WTC11 (cell line): Measurements from ENCODE around the gene OTOGL. TPM values are rescaled to one million over a fixed set of nuclear protein-coding genes. Genes with fewer than 3 reads are reported as not detected.

Source experiments
- ATAC-seq: fragments of 200-7000 bp; cut with Tn5 transposase; 2 replicates; pipeline ENCODE4 v1.10.0; 2021; ENCODE audit warnings: mild to moderate bottlenecking, moderate library complexity
- CTCF ChIA-PET: fragments of 300-600 bp; sonication (Branson Sonifier 250); formaldehyde crosslinking; loops from one replicate; lab custom pipeline; 2021; ENCODE audit warnings: antibody characterized with exemption; lab: Charles Lee
- POLR2A ChIA-PET: fragments of 350-600 bp; sonication (Branson Sonifier 250); formaldehyde crosslinking; loops from one replicate; lab custom pipeline; 2021; ENCODE audit warnings: antibody characterized with exemption; lab: Charles Lee
- DNase-seq: peaks from one replicate; pipeline ENCODE4 v3.0.0; 2021; ENCODE audit warnings: low spot score
- H3K27ac Mint-ChIP-seq: 2 replicates; pipeline ENCODE4 v1.8.0; 2021; ENCODE audit warnings: mixed read lengths
- H3K27me3 Mint-ChIP-seq: 2 replicates; pipeline ENCODE4 v1.8.0; 2021; ENCODE audit warnings: low read depth, mild to moderate bottlenecking, moderate library complexity, mixed read lengths
- H3K36me3 Mint-ChIP-seq: 2 replicates; pipeline ENCODE4 v1.8.0; 2021; ENCODE audit warnings: mixed read lengths
- H3K4me1 Mint-ChIP-seq: 2 replicates; pipeline ENCODE4 v1.8.0; 2022; ENCODE audit warnings: mixed read lengths
- H3K4me3 Mint-ChIP-seq: 2 replicates; pipeline ENCODE4 v1.8.0; 2021; ENCODE audit warnings: mild to moderate bottlenecking, moderate library complexity, mixed read lengths
- H3K9me3 Mint-ChIP-seq: 2 replicates; pipeline ENCODE4 v1.8.0; 2021; ENCODE audit warnings: mixed read lengths
- CREM ChIP-seq: sonication (generic); formaldehyde crosslinking; IDR thresholded peaks from 2 replicates; pipeline ENCODE4 v1.8.1; 2022; ENCODE audit warnings: mild to moderate bottlenecking, missing genetic modification reagents, moderate library complexity
- E2F4 ChIP-seq: sonication (generic); formaldehyde crosslinking; IDR thresholded peaks from 2 replicates; pipeline ENCODE4 v1.8.1; 2022; ENCODE audit warnings: low read depth, mild to moderate bottlenecking, moderate library complexity, missing genetic modification reagents, borderline replicate concordance
- FOXJ3 ChIP-seq: sonication (generic); formaldehyde crosslinking; IDR thresholded peaks from 2 replicates; pipeline ENCODE4 v1.9.0; 2021; ENCODE audit warnings: missing genetic modification reagents, mild to moderate bottlenecking, borderline replicate concordance
- KAT7 ChIP-seq: sonication (generic); formaldehyde crosslinking; IDR thresholded peaks from 2 replicates; pipeline ENCODE4 v1.8.1; 2023; ENCODE audit warnings: missing genetic modification reagents, mild to moderate bottlenecking, borderline replicate concordance
- MAX ChIP-seq: sonication (generic); formaldehyde crosslinking; IDR thresholded peaks from 2 replicates; pipeline ENCODE4 v1.8.0; 2022; ENCODE audit warnings: mild to moderate bottlenecking, missing genetic modification reagents
- MXD4 ChIP-seq: fragments of 250-450 bp; sonication (Bioruptor Pico); IDR thresholded peaks from 2 replicates; pipeline ENCODE4 v1.8.0; 2021; ENCODE audit warnings: mild to moderate bottlenecking, moderate library complexity, borderline replicate concordance
- NR1H2 ChIP-seq: sonication (generic); formaldehyde crosslinking; IDR thresholded peaks from 2 replicates; pipeline ENCODE4 v1.9.0; 2021; ENCODE audit warnings: mild to moderate bottlenecking, moderate library complexity, missing genetic modification reagents
- NR3C1 ChIP-seq: sonication (generic); formaldehyde crosslinking; conservative IDR thresholded peaks from 2 replicates; pipeline ENCODE4 v1.8.1; 2023; ENCODE audit warnings: low read depth, mild to moderate bottlenecking, missing genetic modification reagents
- ZNF512 ChIP-seq: sonication (generic); formaldehyde crosslinking; IDR thresholded peaks from 2 replicates; pipeline ENCODE4 v1.8.1; 2022; ENCODE audit warnings: missing genetic modification reagents, borderline replicate concordance
- ZNF671 ChIP-seq: fragments of 250-450 bp; sonication (Bioruptor Pico); IDR thresholded peaks from 2 replicates; pipeline ENCODE4 v1.8.0; 2021; ENCODE audit warnings: mild to moderate bottlenecking
- total RNA-seq: library from RNA; stranded (reverse); gene quantifications from 3 replicates; pipeline ENCODE4 v1.2.3, GENCODE V29; 2021
- TF ChIP-seq, protein P1 (sequence below): fragments of 250-450 bp; sonication (Bioruptor Pico); IDR thresholded peaks from 2 replicates; pipeline ENCODE4 v1.9.0; 2021; ENCODE audit warnings: mild to moderate bottlenecking
- TF ChIP-seq, protein P2 (sequence below): sonication (generic); formaldehyde crosslinking; IDR thresholded peaks from 2 replicates; pipeline ENCODE4 v1.8.1; 2022; ENCODE audit warnings: mild to moderate bottlenecking, moderate library complexity, missing genetic modification reagents
- TF ChIP-seq, protein P3 (sequence below): sonication (generic); formaldehyde crosslinking; IDR thresholded peaks from 2 replicates; pipeline ENCODE4 v1.8.0; 2023; ENCODE audit warnings: mild to moderate bottlenecking, missing genetic modification reagents
- TF ChIP-seq, protein P4 (sequence below): sonication (generic); formaldehyde crosslinking; IDR thresholded peaks from 2 replicates; pipeline ENCODE4 v1.8.1; 2022; ENCODE audit warnings: mild to moderate bottlenecking, missing genetic modification reagents, moderate library complexity, borderline replicate concordance
- TF ChIP-seq, protein P5 (sequence below): sonication (generic); formaldehyde crosslinking; IDR thresholded peaks from 2 replicates; pipeline ENCODE4 v1.8.0; 2022; ENCODE audit warnings: mild to moderate bottlenecking, missing genetic modification reagents
- TF ChIP-seq, protein P6 (sequence below): sonication (generic); formaldehyde crosslinking; conservative IDR thresholded peaks from 2 replicates; pipeline ENCODE4 v1.8.1; 2023; ENCODE audit warnings: mild to moderate bottlenecking, low read depth, missing genetic modification reagents, moderate library complexity
- TF ChIP-seq, protein P7 (sequence below): sonication (generic); formaldehyde crosslinking; IDR thresholded peaks from 2 replicates; pipeline ENCODE4 v1.8.1; 2023; ENCODE audit warnings: mild to moderate bottlenecking, moderate library complexity, missing genetic modification reagents

OTOGL gene
- total RNA-seq, 1 experiment from 2014 or later, result 0.55 TPM

DNA sequence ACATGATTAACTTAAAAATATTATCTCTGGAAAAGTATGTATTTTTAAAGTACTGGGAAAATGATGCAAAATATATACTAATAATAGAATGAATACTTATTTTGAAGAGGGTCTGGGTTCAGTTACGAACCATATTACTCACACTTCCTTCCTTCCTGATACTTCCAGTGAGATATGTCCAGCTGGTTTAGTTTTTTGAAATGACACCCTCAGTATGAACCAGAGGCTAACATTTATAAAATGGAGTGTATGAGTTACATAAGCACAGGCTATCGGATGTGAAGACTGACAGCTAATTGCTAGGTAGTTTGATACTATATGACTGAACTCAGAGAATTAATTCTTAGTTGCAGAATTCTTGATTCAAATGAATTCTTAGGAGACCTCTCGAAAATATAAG, 122.9 kb downstream of the OTOGL start:
- no peaks in the 10 kb centered on the region for H3K36me3 Mint-ChIP-seq
- no peaks in the 10 kb centered on the region for H3K27me3 Mint-ChIP-seq
- POLR2A ChIA-PET, result no interaction called here
- ATAC-seq (no peak), DNase-seq (no peak)
- H3K9me3 Mint-ChIP-seq, result no peaks in the 10 kb centered on the region
- CTCF ChIA-PET, result no interaction called here
- H3K27ac Mint-ChIP-seq, result no peak overlapping the region
- no peak overlapping the region for H3K4me3 Mint-ChIP-seq
- peaks cover 9% of the 10 kb centered on the region for H3K4me1 Mint-ChIP-seq
- TF ChIP-seq ZNF671 (CRISPR knock-in tag) (no peak), KAT7 (CRISPR knock-in tag) (no peak), NR1H2 (CRISPR knock-in tag) (no peak), NR3C1 (CRISPR knock-in tag) (no peak), CREM (CRISPR knock-in tag) (no peak), MXD4 (CRISPR knock-in tag) (no peak), ZNF512 (CRISPR knock-in tag) (no peak), MAX (CRISPR knock-in tag) (no peak), FOXJ3 (no peak), E2F4 (CRISPR knock-in tag) (no peak)
- TF ChIP-seq, protein P1, sequence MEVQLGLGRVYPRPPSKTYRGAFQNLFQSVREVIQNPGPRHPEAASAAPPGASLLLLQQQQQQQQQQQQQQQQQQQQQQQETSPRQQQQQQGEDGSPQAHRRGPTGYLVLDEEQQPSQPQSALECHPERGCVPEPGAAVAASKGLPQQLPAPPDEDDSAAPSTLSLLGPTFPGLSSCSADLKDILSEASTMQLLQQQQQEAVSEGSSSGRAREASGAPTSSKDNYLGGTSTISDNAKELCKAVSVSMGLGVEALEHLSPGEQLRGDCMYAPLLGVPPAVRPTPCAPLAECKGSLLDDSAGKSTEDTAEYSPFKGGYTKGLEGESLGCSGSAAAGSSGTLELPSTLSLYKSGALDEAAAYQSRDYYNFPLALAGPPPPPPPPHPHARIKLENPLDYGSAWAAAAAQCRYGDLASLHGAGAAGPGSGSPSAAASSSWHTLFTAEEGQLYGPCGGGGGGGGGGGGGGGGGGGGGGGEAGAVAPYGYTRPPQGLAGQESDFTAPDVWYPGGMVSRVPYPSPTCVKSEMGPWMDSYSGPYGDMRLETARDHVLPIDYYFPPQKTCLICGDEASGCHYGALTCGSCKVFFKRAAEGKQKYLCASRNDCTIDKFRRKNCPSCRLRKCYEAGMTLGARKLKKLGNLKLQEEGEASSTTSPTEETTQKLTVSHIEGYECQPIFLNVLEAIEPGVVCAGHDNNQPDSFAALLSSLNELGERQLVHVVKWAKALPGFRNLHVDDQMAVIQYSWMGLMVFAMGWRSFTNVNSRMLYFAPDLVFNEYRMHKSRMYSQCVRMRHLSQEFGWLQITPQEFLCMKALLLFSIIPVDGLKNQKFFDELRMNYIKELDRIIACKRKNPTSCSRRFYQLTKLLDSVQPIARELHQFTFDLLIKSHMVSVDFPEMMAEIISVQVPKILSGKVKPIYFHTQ (CRISPR knock-in tag), result no peak
- TF ChIP-seq, protein P2, sequence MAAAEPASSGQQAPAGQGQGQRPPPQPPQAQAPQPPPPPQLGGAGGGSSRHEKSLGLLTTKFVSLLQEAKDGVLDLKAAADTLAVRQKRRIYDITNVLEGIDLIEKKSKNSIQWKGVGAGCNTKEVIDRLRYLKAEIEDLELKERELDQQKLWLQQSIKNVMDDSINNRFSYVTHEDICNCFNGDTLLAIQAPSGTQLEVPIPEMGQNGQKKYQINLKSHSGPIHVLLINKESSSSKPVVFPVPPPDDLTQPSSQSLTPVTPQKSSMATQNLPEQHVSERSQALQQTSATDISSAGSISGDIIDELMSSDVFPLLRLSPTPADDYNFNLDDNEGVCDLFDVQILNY (CRISPR knock-in tag), result no peak
- TF ChIP-seq, protein P3, sequence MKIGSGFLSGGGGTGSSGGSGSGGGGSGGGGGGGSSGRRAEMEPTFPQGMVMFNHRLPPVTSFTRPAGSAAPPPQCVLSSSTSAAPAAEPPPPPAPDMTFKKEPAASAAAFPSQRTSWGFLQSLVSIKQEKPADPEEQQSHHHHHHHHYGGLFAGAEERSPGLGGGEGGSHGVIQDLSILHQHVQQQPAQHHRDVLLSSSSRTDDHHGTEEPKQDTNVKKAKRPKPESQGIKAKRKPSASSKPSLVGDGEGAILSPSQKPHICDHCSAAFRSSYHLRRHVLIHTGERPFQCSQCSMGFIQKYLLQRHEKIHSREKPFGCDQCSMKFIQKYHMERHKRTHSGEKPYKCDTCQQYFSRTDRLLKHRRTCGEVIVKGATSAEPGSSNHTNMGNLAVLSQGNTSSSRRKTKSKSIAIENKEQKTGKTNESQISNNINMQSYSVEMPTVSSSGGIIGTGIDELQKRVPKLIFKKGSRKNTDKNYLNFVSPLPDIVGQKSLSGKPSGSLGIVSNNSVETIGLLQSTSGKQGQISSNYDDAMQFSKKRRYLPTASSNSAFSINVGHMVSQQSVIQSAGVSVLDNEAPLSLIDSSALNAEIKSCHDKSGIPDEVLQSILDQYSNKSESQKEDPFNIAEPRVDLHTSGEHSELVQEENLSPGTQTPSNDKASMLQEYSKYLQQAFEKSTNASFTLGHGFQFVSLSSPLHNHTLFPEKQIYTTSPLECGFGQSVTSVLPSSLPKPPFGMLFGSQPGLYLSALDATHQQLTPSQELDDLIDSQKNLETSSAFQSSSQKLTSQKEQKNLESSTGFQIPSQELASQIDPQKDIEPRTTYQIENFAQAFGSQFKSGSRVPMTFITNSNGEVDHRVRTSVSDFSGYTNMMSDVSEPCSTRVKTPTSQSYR, result no peak
- TF ChIP-seq, protein P4, sequence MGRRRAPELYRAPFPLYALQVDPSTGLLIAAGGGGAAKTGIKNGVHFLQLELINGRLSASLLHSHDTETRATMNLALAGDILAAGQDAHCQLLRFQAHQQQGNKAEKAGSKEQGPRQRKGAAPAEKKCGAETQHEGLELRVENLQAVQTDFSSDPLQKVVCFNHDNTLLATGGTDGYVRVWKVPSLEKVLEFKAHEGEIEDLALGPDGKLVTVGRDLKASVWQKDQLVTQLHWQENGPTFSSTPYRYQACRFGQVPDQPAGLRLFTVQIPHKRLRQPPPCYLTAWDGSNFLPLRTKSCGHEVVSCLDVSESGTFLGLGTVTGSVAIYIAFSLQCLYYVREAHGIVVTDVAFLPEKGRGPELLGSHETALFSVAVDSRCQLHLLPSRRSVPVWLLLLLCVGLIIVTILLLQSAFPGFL (CRISPR knock-in tag), result no peak
- TF ChIP-seq, protein P5, sequence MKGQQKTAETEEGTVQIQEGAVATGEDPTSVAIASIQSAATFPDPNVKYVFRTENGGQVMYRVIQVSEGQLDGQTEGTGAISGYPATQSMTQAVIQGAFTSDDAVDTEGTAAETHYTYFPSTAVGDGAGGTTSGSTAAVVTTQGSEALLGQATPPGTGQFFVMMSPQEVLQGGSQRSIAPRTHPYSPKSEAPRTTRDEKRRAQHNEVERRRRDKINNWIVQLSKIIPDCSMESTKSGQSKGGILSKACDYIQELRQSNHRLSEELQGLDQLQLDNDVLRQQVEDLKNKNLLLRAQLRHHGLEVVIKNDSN (CRISPR knock-in tag), result no peak
- TF ChIP-seq, protein P6, sequence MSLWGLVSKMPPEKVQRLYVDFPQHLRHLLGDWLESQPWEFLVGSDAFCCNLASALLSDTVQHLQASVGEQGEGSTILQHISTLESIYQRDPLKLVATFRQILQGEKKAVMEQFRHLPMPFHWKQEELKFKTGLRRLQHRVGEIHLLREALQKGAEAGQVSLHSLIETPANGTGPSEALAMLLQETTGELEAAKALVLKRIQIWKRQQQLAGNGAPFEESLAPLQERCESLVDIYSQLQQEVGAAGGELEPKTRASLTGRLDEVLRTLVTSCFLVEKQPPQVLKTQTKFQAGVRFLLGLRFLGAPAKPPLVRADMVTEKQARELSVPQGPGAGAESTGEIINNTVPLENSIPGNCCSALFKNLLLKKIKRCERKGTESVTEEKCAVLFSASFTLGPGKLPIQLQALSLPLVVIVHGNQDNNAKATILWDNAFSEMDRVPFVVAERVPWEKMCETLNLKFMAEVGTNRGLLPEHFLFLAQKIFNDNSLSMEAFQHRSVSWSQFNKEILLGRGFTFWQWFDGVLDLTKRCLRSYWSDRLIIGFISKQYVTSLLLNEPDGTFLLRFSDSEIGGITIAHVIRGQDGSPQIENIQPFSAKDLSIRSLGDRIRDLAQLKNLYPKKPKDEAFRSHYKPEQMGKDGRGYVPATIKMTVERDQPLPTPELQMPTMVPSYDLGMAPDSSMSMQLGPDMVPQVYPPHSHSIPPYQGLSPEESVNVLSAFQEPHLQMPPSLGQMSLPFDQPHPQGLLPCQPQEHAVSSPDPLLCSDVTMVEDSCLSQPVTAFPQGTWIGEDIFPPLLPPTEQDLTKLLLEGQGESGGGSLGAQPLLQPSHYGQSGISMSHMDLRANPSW (CRISPR knock-in tag), result no peak
- TF ChIP-seq, protein P7, sequence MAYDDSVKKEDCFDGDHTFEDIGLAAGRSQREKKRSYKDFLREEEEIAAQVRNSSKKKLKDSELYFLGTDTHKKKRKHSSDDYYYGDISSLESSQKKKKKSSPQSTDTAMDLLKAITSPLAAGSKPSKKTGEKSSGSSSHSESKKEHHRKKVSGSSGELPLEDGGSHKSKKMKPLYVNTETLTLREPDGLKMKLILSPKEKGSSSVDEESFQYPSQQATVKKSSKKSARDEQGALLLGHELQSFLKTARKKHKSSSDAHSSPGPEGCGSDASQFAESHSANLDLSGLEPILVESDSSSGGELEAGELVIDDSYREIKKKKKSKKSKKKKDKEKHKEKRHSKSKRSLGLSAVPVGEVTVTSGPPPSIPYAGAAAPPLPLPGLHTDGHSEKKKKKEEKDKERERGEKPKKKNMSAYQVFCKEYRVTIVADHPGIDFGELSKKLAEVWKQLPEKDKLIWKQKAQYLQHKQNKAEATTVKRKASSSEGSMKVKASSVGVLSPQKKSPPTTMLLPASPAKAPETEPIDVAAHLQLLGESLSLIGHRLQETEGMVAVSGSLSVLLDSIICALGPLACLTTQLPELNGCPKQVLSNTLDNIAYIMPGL (CRISPR knock-in tag), result no peak
